C4-2B (cell line): Measurements from ENCODE around the gene PRKD1.
A peak's percentile ranks its signal among the peaks of the same experiment; 100 is the strongest.

Experiments used
- H3K27ac ChIP-seq: fragments of 450-650 bp; 2 replicates; pipeline ENCODE4 v1.5.1; 2017
- ZFX ChIP-seq: fragments of 450-650 bp; IDR thresholded peaks from 2 replicates; pipeline ENCODE4 v1.6.1; 2017
- TF ChIP-seq, protein P1 (sequence below): fragments of 450-650 bp; conservative IDR thresholded peaks from 2 replicates; pipeline ENCODE4 v1.5.1; 2017; ENCODE audit warnings: mild to moderate bottlenecking

Gene PRKD1

DNA sequence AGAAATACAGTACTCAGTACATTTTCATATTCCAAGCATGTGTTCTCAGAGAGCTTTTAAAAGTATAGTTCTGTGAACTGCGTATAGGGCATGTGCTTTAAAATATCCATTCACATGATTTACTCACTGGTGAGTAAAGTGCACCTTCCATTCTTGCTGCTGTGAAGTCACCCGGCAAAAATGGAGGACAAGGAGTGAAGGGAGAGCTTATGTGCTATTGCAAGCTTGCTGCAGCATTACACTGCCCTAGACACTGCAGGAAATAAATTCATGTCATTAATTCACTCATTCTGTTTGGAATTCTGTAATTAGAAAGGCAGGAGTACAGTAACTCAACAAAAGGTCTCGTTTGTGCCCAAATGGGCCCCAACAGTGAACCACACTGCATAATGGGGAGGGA lies 347.8 kb downstream of the PRKD1 start:
- TF ChIP-seq, protein P1, sequence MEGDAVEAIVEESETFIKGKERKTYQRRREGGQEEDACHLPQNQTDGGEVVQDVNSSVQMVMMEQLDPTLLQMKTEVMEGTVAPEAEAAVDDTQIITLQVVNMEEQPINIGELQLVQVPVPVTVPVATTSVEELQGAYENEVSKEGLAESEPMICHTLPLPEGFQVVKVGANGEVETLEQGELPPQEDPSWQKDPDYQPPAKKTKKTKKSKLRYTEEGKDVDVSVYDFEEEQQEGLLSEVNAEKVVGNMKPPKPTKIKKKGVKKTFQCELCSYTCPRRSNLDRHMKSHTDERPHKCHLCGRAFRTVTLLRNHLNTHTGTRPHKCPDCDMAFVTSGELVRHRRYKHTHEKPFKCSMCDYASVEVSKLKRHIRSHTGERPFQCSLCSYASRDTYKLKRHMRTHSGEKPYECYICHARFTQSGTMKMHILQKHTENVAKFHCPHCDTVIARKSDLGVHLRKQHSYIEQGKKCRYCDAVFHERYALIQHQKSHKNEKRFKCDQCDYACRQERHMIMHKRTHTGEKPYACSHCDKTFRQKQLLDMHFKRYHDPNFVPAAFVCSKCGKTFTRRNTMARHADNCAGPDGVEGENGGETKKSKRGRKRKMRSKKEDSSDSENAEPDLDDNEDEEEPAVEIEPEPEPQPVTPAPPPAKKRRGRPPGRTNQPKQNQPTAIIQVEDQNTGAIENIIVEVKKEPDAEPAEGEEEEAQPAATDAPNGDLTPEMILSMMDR = no peak
- H3K27ac ChIP-seq = no peak overlapping the region

DNA sequence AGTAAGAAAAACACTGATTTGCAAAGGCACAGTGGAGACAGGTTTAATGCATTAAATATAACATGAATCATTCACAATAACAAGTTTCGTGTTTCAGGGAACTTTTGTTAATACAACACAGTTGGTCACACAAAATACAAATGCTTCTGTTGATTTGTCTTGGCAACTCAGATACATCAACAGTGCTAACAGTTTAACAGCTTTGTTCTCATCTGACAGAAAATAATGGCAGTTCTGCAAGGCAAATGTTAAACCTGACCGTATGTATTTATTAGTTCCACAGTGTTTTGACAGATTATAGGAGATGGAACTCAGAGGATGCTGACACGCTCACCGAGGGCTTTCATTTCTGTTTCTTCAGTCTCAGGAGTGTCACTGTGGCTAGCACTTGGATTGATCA lies 350.7 kb downstream of the PRKD1 start:
- no peak for TF ChIP-seq ZFX
- H3K27ac ChIP-seq = no peak overlapping the region

DNA sequence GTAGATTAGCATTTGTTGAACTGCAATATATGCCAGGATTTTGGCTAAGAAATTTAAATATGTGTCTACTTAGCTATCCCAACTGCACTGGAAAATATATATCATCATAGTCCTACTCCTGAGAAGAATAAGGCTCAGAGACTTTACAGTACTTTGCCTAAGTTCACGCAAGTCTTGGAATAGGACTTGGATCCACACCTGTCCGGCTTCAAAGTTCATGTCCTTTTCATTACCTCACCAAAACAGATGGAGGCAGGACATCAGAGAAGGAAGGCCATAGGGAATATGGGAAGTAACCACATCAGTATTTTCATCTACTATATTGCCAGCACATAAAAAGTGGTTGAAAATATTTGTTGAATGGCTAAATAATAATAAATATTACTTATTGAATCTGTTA lies 358.5 kb downstream of the PRKD1 start:
- H3K27ac ChIP-seq = no peak overlapping the region
- TF ChIP-seq, protein P1 = no peak
- no peak for TF ChIP-seq ZFX

DNA sequence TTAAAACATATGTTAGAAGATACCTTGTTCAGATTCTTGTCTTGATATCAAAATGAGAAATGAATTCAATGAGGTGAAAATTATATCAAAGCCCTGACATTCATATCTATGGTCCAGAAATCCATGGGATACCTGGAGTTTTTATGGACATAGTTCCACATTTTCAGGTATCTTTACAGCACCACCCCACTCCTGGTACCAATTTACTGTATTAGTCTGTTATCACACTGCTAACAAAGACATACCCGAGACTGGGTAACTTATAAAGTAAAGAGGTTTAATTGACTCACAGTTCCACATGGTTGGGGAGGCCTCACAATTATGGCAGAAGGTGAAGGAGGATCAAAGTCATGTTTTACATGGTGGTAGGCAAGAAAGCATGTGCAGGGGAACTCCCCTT lies 361.5 kb downstream of the PRKD1 start:
- TF ChIP-seq ZFX = no peak
- TF ChIP-seq, protein P1 = no peak
- no peak overlapping the region for H3K27ac ChIP-seq

DNA sequence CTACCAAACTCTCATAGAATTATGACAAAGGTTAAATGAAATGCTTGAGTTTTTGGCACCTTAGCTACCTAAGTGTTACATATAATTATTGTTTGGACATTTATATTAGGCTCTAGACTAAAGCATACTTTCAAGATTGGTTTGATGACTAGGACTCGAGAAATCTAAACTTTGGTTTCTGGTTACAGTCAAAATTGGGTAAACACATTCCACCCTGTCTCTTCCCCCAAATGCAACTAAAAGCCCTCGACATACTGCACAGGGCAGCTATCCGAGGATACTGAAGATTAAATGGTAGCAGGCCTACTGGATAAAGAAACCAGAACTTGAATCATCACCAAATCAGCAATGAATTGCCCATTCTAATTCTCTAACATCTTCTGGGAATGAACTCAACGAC lies 369.1 kb downstream of the PRKD1 start:
- TF ChIP-seq, protein P1 = no peak
- TF ChIP-seq ZFX = no peak
- H3K27ac ChIP-seq = no peak overlapping the region

DNA sequence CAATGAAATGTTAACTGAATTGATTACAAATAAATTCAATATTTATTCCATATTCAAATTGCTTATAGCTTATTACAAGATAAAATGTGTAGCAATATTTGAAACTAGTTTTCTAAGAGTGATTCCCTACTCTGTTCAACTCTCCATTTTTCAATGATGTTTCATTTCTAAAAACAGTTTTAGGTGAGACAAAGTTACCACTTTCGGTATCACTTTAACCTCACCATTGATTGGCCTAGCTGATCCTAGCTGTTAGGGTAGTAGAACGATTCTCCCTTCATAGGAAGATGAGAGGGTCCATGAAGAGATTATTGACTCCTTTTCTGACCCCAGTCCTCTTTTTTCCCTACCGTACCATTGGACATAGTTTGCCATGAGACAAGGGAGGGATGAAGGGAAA lies 373.3 kb downstream of the PRKD1 start:
- TF ChIP-seq, protein P1 = no peak
- no peak for TF ChIP-seq ZFX
- H3K27ac ChIP-seq = no peak overlapping the region

DNA sequence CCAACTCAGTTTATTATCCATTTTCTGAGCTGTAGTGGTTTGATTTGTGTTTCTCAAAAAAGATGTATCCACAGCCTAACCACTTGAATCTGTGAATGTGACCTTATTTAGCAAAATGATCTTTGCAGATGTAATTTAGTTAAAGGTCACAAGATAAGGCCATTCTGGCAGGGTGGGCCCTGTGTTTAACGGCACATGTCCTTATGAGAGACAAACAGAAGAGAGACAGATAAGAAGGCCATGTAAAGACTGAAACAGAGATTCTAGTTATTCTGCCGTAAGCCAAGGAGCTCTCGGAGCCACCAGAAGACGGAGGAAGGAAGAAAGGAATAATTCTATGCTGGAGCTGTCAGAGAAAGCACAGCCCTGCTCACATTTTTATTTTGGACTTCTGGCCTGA lies 374.2 kb downstream of the PRKD1 start:
- no peak overlapping the region for H3K27ac ChIP-seq
- TF ChIP-seq ZFX = no peak
- TF ChIP-seq, protein P1 = no peak

DNA sequence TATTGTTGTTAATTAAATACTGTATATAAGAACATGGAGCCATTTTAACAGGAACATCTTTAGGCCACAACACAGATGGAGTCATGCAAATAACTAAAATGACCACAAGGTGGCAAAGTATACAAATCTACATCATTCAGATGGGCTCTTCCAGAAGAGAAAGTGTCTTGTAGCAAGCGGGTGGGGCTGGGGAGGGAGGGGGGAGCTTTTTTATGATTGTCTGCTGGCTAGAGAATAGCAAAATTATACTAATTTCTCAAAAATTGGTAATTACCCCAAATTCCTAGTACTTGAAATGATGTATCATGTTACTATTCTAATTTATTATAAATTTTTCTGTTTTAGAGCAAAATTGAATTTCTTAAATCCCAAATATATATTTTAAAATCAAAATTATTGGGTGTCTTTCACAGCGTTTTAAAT lies 378.7 kb downstream of the PRKD1 start:
- TF ChIP-seq ZFX = no peak
- TF ChIP-seq, protein P1 = peak; percentile 84
- H3K27ac ChIP-seq = no peak overlapping the region
